Natural killer cell (primary cell): Measurements from ENCODE around the gene IL1R2. TPM values are rescaled to one million over a fixed set of nuclear protein-coding genes. Genes with fewer than 3 reads are reported as not detected.
A peak's percentile ranks its signal among the peaks of the same experiment; 100 is the strongest.

Source experiments
- ATAC-seq, 3 donors: fragments of 150-1000 bp in 2 of 3; fragments of 200-7000 bp in 1 of 3; cut with Tn5 transposase; 1 replicate in 1 of 3; 2 replicates in 2 of 3; pipeline ENCODE4 v1.10.0; 2021; ENCODE audit warnings: mild to moderate bottlenecking in 2 of 3, moderate library complexity in 2 of 3
- DNase-seq, 2 donors: peaks; one replicate each; pipeline versions ENCODE4 v3.0.0 to v3.0.0-alpha.2; 2013 to 2021; ENCODE audit warnings: mixed read lengths in 1 of 2
- H3K27ac ChIP-seq: one replicate; pipeline ENCODE4 v1.5.1; 2013; ENCODE audit warnings: mild to moderate bottlenecking, low read length
- H3K27me3 ChIP-seq: one replicate; pipeline ENCODE4 v1.6.1; 2013; ENCODE audit warnings: low read length; ENCODE audit not compliant: control insufficient read depth, insufficient read depth
- H3K36me3 ChIP-seq: one replicate; pipeline ENCODE4 v1.6.1; 2013; ENCODE audit warnings: low read length; ENCODE audit not compliant: control insufficient read depth, insufficient read depth
- H3K4me1 ChIP-seq: one replicate; pipeline ENCODE4 v1.6.1; 2013; ENCODE audit warnings: low read length; ENCODE audit not compliant: control insufficient read depth, insufficient read depth
- H3K4me3 ChIP-seq: one replicate; pipeline ENCODE4 v1.5.1; 2013; ENCODE audit warnings: low read length
- H3K9me3 ChIP-seq: one replicate; pipeline ENCODE4 v1.6.1; 2013; ENCODE audit warnings: low read length; ENCODE audit not compliant: control insufficient read depth, insufficient read depth
- H3K27ac Mint-ChIP-seq, 2 donors: one replicate each; pipeline ENCODE4 v1.8.0; 2022; ENCODE audit warnings: mild to moderate bottlenecking in 2 of 2, mixed read lengths in 2 of 2, moderate library complexity in 1 of 2
- H3K27me3 Mint-ChIP-seq, 2 donors: one replicate each; pipeline ENCODE4 v1.8.0; 2022; ENCODE audit warnings: low read depth in 2 of 2, mixed read lengths in 2 of 2
- H3K36me3 Mint-ChIP-seq: one replicate; pipeline ENCODE4 v1.8.0; 2022; ENCODE audit warnings: mixed read lengths
- H3K4me1 Mint-ChIP-seq, 2 donors: one replicate each; pipeline ENCODE4 v1.8.0; 2022; ENCODE audit warnings: mixed read lengths in 2 of 2
- H3K4me3 Mint-ChIP-seq: one replicate; pipeline ENCODE4 v1.8.0; 2022; ENCODE audit warnings: mild to moderate bottlenecking, moderate library complexity, mixed read lengths
- H3K9me3 Mint-ChIP-seq, 2 donors: one replicate each; pipeline ENCODE4 v1.8.0; 2022; ENCODE audit warnings: mixed read lengths in 2 of 2
- WGBS: methylation state at CpG from one replicate; pipeline ENCODE4 v1.1.7; 2013; ENCODE audit warnings: missing lambda C conversion rate; ENCODE audit not compliant: insufficient coverage; 5-methylcytosine and 5-hydroxymethylcytosine counted together
- intact Hi-C: fragments of 100-400 bp; cut with micrococcal nuclease; formaldehyde crosslinking; loops from one replicate; pipeline ENCODE4 v1.14.2; 2022
- total RNA-seq, 4 donors: library from RNA; stranded (reverse); fragments of 120-200 nt in 1 of 4; gene quantifications; one replicate each; pipeline versions ENCODE4 v1.2.3 to v1.2.4, GENCODE V29; 2013 to 2022
- TF ChIP-seq, protein P1 (sequence below): fragments of 200-600 bp; IDR thresholded peaks from one replicate; pipeline ENCODE4 v1.8.0; 2022; ENCODE audit warnings: antibody characterized with exemption

The IL1R2 gene
- total RNA-seq, 3 donors from 2014 or later (not counting 1 experiment from before 2014, with no cell fraction given): 0.66 to 5.7 TPM; not detected in 1

DNA sequence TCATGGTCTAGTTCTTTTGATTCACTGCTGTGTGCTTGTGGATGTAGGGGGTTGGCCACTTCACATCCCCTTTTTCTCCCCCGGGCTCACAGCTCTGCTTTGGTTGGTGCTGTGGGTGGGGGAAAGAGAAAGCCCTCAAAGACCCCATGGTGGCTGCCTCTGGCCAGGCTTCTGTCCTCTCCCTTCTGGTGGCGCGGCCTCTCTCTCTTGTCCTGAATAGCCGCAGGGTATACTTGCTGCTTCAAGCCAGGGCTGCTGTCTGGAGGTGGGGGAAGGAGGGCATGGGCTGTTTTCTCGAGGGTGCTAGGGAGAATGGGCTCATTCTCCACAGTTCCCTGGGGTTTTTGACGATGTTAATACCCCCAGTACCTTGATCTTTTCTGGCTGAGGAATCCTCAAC lies 53.9 kb downstream of the IL1R2 start:
- ATAC-seq: peak in 1 of 3 donors; percentile 27

DNA sequence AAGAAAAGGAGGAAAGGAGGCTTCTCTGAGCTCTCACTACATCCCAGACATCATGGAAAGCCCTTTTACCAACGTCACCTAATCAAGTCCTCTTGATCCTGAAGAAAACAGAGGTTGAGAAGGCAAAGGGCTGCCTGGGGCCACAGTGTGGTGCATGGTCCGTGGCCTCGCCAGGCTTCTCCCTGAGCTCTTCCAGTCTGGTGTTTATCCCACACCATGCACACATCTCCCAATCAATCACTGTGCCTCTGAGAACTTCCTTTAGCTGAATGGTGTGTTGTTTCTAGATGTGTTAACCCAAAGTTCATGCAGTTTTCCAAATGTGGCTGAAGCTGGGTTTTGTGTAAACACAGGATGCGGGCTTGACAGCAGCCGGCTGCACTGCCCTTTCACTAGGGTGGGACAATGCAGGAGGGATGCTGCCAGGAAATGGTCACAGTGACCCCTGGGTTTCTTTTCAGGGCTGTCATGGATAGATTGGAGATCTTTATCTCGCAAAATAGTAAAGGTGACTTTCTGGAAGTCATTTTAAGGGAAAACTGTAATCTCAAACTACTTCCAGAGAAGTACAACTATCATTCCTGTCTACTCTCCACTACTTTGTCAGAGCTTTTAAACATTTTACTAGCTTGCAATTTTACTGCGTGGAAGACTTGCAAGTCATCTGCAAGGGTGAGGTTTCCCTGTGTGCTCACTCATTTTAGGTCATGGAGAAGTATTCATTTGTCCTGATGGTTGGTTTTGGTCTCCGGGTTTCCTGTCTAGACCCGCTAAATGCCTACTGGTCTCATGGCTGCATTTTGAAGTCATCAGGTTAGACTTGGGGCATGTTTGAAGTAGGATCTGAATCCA lies 54.6 kb downstream of the IL1R2 start:
- Mint-ChIP-seq H3K36me3 (no peaks in the 10 kb centered on the region), H3K4me3 (no peak overlapping the region), H3K27me3 (peaks cover 24 to 55% of the 10 kb centered on the region in 2 donors), H3K9me3 (no peaks in the 10 kb centered on the region), H3K4me1 (peaks cover 4 to 11% of the 10 kb centered on the region in 2 donors), H3K27ac (no peak overlapping the region)
- H3K36me3 ChIP-seq: no peaks in the 10 kb centered on the region
- peaks cover 13% of the 10 kb centered on the region for H3K4me1 ChIP-seq
- intact Hi-C loops: no loop called here
- peaks cover 3% of the 10 kb centered on the region for H3K27me3 ChIP-seq
- TF ChIP-seq, protein P1, sequence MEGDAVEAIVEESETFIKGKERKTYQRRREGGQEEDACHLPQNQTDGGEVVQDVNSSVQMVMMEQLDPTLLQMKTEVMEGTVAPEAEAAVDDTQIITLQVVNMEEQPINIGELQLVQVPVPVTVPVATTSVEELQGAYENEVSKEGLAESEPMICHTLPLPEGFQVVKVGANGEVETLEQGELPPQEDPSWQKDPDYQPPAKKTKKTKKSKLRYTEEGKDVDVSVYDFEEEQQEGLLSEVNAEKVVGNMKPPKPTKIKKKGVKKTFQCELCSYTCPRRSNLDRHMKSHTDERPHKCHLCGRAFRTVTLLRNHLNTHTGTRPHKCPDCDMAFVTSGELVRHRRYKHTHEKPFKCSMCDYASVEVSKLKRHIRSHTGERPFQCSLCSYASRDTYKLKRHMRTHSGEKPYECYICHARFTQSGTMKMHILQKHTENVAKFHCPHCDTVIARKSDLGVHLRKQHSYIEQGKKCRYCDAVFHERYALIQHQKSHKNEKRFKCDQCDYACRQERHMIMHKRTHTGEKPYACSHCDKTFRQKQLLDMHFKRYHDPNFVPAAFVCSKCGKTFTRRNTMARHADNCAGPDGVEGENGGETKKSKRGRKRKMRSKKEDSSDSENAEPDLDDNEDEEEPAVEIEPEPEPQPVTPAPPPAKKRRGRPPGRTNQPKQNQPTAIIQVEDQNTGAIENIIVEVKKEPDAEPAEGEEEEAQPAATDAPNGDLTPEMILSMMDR: no peak
- ATAC-seq (no peak), DNase-seq (no peak)
- WGBS: 36% methylated on average over 8 of the region's 9 CpGs
- H3K27ac ChIP-seq: no peak overlapping the region
- H3K9me3 ChIP-seq: no peaks in the 10 kb centered on the region
- no peak overlapping the region for H3K4me3 ChIP-seq

More for the DNA sequence above, 53.9 kb downstream of the IL1R2 start:
- no peak overlapping the region for H3K4me3 ChIP-seq
- Mint-ChIP-seq H3K27me3 (peaks cover 29 to 62% of the 10 kb centered on the region in 2 donors), H3K4me3 (no peak overlapping the region), H3K4me1 (peaks cover 4 to 11% of the 10 kb centered on the region in 2 donors), H3K36me3 (no peaks in the 10 kb centered on the region), H3K27ac (no peak overlapping the region), H3K9me3 (no peaks in the 10 kb centered on the region)
- whole genome bisulfite sequencing: 36% methylated on average over 1 of the region's 6 CpGs
- TF ChIP-seq, protein P1: no peak
- H3K27me3 ChIP-seq: peaks cover 3% of the 10 kb centered on the region
- no peak overlapping the region for H3K27ac ChIP-seq
- intact Hi-C loops: no loop called here
- no peak for DNase-seq
- no peaks in the 10 kb centered on the region for H3K36me3 ChIP-seq
- peaks cover 13% of the 10 kb centered on the region for H3K4me1 ChIP-seq
- no peaks in the 10 kb centered on the region for H3K9me3 ChIP-seq

DNA sequence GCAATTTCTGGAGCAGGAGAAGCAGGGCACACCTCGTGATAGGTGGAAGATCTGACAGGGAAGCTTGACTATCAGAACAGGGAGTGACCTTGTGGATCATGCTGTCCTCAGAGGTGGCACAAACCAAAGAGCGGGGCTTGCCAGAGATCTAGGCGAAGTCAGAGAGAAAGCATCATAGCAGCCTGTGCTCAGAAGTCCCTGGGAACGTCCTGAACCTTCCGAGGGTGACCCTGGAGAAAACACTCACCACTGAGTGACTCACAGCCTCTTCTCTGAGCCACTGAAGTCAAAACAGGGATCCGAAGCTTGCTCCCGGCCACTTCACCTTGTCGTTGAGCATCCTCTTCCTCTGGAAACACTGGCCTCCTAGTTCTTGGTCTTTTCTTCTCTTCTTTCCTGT lies 56.7 kb downstream of the IL1R2 start:
- no peak overlapping the region for H3K4me3 Mint-ChIP-seq
- no peaks in the 10 kb centered on the region for H3K36me3 Mint-ChIP-seq
- Histone ChIP-seq H3K36me3 (no peaks in the 10 kb centered on the region), H3K4me1 (peaks cover 13% of the 10 kb centered on the region), H3K9me3 (no peaks in the 10 kb centered on the region), H3K27me3 (peaks cover 3% of the 10 kb centered on the region), H3K27ac (no peak overlapping the region), H3K4me3 (no peak overlapping the region)
- intact Hi-C loops: no loop called here
- no peaks in the 10 kb centered on the region for H3K9me3 Mint-ChIP-seq
- 88% methylated on average over 8 of the region's 8 CpGs for WGBS
- TF ChIP-seq, protein P1: no peak
- no peak overlapping the region for H3K27ac Mint-ChIP-seq
- H3K4me1 Mint-ChIP-seq: peaks cover 4 to 11% of the 10 kb centered on the region in 2 donors
- DNase-seq (no peak), ATAC-seq (no peak)
- peaks cover 15 to 54% of the 10 kb centered on the region in 2 donors for H3K27me3 Mint-ChIP-seq
